Astrocyte of the spinal cord (primary cell): ENCODE results near the gene WFDC1.

Experiments
- DNase-seq: peaks from one replicate; pipeline ENCODE4 v3.0.0; 2011; ENCODE audit warnings: low read depth, low spot score
- H3K4me3 ChIP-seq: 2 replicates; pipeline ENCODE4 v1.5.1; 2011; ENCODE audit warnings: low read depth, mild to moderate bottlenecking, low read length, moderate library complexity
- in situ Hi-C: cut with HindIII; loops from 2 replicates; pipeline ENCODE4 v1.10.0; 2017; ENCODE audit warnings: low sequenced_read_pairs
- TF ChIP-seq, protein P1 (sequence below): IDR thresholded peaks from 2 replicates; pipeline ENCODE4 v1.5.1; 2012; ENCODE audit warnings: low read depth, mild to moderate bottlenecking, low read length, inconsistent platforms

WFDC1 gene

DNA sequence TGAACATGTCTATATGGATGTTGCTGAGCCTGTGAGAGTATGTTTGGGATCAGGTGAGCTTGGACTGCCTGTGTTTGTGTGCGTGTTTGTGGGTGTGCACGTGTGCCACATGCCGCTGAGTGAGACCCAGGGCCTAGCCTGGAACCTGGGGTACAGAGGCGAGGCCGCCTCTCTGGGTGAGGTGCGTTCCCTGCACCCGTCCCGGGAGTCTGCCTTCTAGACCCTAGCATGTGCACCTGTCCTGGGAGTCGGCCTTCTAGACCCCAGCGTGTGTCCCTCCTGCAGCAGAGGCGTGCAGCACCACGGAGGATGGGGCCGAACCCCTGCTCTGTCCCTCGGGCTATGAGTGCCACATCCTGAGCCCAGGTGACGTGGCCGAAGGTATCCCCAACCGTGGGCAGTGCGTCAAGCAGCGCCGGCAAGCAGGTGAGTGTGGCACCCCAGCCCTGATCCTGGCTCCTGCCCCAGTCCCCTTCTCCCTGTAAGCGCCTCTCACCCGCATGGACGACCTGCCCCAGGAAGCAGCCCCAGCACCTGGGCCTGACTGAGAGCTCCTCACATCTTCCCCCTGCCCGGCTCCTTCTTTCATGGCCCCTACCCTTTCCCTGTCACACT is 24.6 kb downstream of the WFDC1 start:
- no peak overlapping the region for H3K4me3 ChIP-seq
- no peak for DNase-seq
- TF ChIP-seq, protein P1, sequence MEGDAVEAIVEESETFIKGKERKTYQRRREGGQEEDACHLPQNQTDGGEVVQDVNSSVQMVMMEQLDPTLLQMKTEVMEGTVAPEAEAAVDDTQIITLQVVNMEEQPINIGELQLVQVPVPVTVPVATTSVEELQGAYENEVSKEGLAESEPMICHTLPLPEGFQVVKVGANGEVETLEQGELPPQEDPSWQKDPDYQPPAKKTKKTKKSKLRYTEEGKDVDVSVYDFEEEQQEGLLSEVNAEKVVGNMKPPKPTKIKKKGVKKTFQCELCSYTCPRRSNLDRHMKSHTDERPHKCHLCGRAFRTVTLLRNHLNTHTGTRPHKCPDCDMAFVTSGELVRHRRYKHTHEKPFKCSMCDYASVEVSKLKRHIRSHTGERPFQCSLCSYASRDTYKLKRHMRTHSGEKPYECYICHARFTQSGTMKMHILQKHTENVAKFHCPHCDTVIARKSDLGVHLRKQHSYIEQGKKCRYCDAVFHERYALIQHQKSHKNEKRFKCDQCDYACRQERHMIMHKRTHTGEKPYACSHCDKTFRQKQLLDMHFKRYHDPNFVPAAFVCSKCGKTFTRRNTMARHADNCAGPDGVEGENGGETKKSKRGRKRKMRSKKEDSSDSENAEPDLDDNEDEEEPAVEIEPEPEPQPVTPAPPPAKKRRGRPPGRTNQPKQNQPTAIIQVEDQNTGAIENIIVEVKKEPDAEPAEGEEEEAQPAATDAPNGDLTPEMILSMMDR: no peak
- in situ Hi-C loops: no loop called here

DNA sequence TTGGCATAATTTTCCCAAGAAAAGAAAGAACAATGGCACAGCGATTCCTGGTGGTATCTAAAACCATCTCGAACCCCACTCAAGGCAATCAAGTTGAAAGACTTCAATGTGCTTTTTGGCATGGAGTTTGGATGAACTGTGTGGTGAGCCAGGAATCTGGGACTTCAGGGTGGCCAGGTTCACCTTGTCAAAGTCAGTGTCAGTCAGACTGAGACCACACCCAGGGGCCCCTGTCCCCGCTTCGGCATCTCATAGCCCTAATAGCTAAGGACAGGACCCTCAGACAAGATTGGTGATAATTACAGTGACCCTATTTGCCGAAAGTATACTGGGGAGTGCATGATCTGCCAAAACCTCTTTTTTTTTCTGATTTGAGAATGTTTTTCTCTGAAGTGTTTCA is 25.8 kb downstream of the WFDC1 start:
- no peak for DNase-seq
- in situ Hi-C loops: no loop called here
- no peak overlapping the region for H3K4me3 ChIP-seq
- TF ChIP-seq, protein P1: no peak

DNA sequence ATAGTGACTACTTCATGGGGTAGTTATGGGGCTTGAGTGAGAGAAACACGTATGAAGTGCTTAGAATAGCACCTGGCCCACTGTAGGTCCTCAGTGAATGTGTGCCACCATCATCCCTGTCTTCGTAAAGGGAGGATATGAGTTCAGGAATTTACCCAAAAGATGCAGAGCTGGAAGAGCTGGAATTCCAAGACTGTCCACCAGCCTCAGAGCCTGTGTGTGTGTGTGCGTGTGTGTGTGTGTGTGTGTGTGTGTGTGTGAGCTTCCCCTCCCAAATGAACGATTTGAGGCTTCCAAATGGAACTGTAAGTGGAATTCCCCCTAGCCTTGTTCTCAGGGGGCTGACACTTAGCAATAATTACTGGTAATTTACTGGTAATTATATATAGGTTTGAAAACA is 27.3 kb downstream of the WFDC1 start:
- TF ChIP-seq, protein P1: no peak
- in situ Hi-C loops: no loop called here
- DNase-seq: no peak
- no peak overlapping the region for H3K4me3 ChIP-seq

DNA sequence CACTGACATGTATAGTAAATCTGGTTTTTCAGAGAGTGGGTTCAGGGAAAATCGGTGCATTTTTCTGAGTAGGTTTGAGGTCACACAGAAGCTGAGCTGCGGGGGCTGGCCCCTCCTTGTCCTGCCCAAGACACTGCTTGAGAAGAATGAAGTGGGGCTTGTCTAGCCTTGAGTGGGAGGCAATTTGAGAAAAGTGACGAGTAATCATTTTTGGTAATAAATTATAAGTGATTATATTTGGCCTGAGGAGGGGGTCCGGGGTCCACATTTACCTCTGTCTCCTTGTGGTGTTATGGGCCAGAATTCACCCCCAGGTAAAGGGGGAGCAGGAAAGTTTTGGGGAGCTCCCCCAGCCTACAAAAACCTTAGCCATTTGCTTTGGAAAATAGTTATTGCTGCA is 28.1 kb downstream of the WFDC1 start:
- DNase-seq: no peak
- TF ChIP-seq, protein P1: no peak
- in situ Hi-C loops: no loop called here
- H3K4me3 ChIP-seq: no peak overlapping the region

DNA sequence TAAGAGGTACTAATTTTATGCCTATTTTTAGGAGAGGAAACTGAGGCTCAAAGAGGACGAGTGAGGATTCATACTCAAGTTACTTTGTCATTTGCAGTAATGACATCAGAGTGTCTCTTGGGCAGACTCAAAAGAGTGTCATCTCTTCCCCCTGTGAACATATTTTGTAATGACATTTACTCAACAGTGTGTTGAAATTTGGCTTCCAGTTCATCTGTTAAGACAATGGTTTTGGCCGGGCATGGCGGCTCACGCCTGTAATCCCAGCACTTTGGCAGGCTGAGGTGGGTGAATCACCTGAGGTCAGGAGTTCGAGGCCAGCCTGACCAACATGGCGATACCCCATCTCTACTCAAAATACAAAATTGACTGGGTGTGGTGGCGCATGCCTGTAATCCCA is 28.9 kb downstream of the WFDC1 start:
- H3K4me3 ChIP-seq: no peak overlapping the region
- in situ Hi-C loops: no loop called here
- no peak for DNase-seq
- TF ChIP-seq, protein P1: no peak

DNA sequence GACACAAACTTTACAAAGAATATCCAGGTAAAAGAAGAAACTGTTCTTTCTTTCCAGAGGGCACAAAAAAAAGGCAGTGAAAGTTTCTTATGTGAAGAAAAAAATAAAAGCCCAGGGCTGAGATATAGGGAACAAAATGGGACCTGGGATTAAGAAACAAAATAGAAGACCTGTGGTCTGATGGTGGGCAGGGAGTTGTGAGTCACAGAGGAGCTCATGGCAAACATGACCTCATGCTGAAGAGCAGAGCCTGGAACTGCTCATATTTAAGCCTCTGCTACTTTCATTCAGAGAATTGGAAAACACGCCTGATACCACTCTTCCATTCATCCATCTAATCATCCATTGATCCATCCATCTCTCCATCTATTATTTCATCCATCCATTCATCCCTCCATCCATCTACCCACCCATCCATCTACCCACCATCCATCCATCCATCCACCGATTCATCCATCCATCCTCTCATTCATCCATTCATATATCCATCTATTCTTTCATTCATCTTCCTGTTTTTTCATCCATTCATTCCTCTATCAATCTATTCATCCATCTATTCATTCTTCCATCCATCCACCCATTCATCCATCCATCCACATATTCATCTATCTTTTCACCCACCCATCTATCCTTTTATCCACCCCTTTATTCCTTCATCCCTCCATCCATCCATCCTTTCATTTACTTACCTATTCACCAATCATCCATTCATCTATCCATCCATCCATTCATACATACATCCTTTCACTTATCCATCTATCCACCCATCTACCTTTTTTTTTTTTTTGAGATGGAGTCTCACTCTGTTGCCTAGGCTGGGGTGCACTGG is 30.0 kb downstream of the WFDC1 start:
- in situ Hi-C loops: no loop called here
- TF ChIP-seq, protein P1: no peak
- DNase-seq: no peak
- no peak overlapping the region for H3K4me3 ChIP-seq
